SK-N-SH (cell line): ENCODE measurements around the gene KIF5C.

ENCODE experiments used
- EZH2phosphoT487 ChIP-seq: fragments of 200-600 bp; sonication (generic); IDR thresholded peaks from 2 replicates; pipeline ENCODE4 v1.6.1; 2017; ENCODE audit warnings: low read depth, mixed run types, mild to moderate bottlenecking, antibody characterized with exemption, moderate library complexity, borderline replicate concordance
- NFIC ChIP-seq: IDR thresholded peaks from 2 replicates; pipeline ENCODE4 v1.4.0; 2012; ENCODE audit warnings: borderline replicate concordance
- TF ChIP-seq, protein P1 (sequence below): IDR thresholded peaks from 2 replicates; pipeline ENCODE4 v1.6.1; 2012; ENCODE audit warnings: mild to moderate bottlenecking, low read depth, low read length, moderate library complexity
- TF ChIP-seq, protein P2 (sequence below): fragments of 200-600 bp; sonication (generic); IDR thresholded peaks from 2 replicates; pipeline ENCODE4 v1.6.1; 2017; ENCODE audit warnings: antibody characterized with exemption, mild to moderate bottlenecking, moderate library complexity

- TF ChIP-seq, protein P1, sequence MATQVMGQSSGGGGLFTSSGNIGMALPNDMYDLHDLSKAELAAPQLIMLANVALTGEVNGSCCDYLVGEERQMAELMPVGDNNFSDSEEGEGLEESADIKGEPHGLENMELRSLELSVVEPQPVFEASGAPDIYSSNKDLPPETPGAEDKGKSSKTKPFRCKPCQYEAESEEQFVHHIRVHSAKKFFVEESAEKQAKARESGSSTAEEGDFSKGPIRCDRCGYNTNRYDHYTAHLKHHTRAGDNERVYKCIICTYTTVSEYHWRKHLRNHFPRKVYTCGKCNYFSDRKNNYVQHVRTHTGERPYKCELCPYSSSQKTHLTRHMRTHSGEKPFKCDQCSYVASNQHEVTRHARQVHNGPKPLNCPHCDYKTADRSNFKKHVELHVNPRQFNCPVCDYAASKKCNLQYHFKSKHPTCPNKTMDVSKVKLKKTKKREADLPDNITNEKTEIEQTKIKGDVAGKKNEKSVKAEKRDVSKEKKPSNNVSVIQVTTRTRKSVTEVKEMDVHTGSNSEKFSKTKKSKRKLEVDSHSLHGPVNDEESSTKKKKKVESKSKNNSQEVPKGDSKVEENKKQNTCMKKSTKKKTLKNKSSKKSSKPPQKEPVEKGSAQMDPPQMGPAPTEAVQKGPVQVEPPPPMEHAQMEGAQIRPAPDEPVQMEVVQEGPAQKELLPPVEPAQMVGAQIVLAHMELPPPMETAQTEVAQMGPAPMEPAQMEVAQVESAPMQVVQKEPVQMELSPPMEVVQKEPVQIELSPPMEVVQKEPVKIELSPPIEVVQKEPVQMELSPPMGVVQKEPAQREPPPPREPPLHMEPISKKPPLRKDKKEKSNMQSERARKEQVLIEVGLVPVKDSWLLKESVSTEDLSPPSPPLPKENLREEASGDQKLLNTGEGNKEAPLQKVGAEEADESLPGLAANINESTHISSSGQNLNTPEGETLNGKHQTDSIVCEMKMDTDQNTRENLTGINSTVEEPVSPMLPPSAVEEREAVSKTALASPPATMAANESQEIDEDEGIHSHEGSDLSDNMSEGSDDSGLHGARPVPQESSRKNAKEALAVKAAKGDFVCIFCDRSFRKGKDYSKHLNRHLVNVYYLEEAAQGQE: no peak
- TF ChIP-seq, protein P2, sequence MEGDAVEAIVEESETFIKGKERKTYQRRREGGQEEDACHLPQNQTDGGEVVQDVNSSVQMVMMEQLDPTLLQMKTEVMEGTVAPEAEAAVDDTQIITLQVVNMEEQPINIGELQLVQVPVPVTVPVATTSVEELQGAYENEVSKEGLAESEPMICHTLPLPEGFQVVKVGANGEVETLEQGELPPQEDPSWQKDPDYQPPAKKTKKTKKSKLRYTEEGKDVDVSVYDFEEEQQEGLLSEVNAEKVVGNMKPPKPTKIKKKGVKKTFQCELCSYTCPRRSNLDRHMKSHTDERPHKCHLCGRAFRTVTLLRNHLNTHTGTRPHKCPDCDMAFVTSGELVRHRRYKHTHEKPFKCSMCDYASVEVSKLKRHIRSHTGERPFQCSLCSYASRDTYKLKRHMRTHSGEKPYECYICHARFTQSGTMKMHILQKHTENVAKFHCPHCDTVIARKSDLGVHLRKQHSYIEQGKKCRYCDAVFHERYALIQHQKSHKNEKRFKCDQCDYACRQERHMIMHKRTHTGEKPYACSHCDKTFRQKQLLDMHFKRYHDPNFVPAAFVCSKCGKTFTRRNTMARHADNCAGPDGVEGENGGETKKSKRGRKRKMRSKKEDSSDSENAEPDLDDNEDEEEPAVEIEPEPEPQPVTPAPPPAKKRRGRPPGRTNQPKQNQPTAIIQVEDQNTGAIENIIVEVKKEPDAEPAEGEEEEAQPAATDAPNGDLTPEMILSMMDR: no peak
- no peak for TF ChIP-seq NFIC
- no peak for TF ChIP-seq EZH2phosphoT487
Observed at GRCh38 chr2:149068225-149068995, 193.4 kb downstream of the KIF5C start.
